ENCODE data around the gene RUNX3.
A peak's percentile ranks its signal among the peaks of the same experiment; 100 is the strongest.

RUNX3 gene

DNA sequence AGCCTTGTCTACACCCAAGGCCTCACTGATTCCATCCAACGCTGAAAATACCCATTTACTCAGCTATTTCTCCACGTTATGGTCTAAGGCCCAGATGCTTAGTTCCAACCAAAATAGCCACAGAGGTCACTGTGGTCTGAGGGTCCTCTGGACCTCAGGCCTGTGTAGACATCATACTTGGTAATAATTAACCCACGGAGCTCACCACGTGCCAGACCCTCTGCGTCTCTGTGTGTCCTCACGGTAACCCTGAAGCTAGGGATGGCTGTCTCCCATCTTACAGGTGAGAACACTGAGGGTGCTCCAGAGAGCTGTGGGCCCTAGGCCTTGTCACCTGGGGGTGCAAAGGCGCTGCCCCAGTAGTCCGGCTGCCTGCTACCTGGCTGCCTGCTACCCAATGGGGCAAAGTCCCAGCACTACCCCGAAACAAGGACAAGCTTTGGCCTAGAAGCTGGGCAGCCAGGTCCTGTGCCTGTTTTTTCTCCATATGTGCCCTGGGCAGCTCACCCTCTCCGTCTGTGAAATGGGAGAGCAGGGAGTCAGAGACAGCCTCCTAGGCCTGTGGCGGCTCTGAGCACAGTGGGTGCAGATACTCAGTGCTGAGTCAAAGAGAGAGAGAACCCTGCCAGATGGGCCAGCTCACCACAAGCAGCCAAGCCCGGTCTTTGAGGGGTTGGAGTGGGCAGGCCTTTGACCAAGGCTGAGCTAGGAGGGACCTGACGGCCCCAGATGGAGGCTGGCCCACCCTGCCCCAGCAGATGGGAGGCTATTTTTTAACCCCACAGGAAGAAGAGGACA is 17.0 kb upstream of the RUNX3 start:
- DNase-seq (ENCODE audit: low read depth) = peak; percentile 22

DNA sequence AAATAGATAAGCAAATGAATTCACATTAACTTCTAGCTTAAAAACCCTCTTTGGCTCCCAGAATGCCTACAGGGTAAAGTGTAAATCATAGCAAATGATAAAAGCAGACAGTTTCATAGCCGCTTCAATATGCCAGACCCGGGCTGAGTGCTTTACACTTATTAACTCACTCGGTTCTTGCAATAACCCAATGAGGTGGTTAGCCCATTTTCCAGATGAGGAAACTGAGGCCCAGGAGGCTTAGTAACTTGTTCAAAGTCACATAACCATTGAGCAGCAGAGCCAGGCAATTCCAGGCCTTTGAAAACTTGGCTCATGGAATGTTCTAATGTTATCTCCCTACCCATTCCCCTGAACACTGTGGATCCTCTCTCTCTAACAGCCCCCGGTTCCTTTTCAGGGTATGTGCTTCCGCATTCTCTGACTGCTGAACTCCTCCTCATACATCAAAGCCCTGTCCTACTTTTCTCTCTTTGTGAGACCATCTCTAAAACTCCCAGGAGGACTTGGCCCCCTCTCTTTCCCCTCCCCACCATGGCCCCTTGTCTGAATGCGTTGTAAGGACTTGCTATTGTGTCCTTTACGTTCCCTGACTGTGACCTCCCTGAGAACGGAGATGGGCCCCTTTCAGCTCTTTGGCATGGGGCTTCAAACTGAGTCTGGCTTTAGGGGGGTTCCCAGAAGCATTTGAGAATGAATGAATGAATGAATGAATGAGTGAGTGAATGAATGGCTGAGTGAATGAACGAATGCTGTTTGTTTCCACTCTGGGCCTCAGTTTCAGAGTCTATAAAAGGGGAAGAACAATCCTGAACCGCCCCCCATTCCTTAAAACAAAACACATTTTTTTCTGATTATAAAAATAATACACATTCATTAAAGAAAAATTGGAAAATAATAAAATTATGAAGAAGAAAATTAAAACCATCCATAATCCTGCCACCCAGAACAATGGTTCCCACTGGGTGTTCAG is 15.6 kb upstream of the RUNX3 start:
- DNase-seq (ENCODE audit: low read depth) = no peak

DNA sequence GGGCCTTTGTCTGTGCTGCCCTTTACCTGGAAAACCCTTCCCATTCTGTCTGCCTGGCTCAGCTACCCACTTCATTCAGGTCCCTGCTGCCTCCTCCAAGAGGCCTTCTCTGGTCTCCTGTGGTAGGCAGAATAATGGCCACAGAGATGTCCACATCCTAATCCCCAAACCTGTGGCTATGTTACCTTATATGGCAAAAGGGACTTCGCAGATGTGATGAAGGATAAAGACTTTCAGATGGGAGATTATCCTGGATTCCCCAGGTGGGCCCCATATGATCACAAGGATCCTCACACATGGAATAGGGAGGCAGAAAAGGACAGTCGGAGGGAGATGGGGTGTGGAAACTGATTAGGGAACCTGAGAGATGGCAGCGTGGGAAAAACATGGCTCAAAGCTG is 14.2 kb upstream of the RUNX3 start:
- DNase-seq (ENCODE audit: low read depth) = no peak

DNA sequence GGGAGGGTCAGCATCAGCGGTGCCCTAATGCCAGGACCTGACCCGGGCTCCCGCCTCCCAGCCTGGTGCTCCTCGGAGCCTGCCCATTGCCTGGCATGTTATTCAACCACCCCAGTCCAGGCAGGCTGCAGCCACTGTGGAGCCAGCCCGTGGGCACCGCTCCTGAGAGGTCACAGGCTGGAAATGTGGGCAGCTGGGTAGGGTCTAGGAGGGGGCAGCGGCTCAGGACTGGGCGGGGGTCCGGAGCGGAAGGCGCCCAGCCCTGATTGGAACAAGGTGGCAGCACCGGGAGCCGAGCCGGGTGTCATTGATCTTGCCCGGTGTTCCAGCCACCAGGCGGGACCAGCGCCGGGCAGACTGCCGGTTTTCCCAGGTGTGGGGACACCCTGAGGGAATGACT is 12.7 kb upstream of the RUNX3 start:
- DNase-seq (ENCODE audit: low read depth) = no peak

DNA sequence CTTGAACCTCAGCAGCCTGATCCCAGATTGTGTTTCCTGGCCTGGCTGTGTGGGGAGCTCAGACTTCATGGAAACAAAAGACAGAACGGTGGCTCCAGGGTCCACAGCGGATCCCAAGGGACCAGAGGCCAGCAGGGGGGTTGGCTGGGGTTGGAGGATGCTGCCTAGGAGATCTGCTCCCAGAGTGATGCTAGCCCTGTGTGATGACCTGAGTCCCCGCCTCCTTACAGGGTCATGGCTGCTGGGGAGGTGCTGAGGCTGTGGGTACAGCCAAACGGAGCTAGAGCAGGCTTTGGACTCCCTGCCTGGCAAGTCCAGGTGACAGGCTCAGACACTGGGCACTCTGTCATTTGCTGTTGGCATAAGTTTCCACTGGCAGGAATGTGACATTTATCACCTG is 11.5 kb upstream of the RUNX3 start:
- DNase-seq (ENCODE audit: low read depth) = no peak

DNA sequence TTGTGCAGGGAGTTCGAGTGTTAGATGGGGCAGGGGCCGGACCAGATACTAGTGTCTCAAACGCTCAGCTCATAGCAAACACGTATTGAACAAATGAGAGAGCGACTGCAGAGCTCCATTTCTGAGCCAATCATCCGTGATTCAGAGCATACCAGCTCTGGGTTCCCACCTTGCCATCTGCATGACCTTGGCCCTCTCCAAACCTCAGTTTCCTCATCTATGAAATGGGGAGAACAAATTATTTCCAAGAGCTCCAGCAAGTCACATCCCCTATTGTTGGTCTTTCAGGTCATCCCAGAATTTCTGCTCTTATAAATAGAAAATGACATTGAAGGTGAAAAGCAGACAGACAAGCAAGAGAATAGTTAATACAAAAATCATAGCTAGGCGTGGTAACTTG is 10.2 kb upstream of the RUNX3 start:
- no peak for DNase-seq (ENCODE audit: low read depth)

DNA sequence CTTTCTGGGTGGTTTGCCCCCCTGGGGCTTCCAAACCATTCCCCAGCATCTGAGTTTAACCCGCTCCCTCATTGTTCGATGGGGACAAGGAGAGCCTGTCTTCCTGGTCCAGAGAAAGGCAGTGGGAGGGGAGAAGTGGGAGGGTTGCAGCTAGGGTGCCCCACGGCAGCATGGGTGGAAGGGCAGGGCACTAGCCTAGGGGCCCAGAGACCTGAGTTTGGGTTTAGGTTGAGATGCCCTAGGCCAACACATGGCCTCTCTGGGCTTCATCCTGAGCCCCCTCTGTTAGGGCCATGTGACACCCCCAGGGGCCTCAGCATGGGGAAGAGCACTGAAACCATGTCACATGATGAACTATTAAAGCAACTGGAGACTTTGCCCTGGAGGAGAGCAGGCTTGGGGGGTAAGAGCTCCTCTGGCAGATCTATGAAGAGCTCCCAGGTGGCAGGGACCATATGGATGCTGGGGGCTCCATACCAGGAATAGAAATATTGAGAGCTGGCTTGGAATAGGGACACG is 9.7 kb upstream of the RUNX3 start:
- DNase-seq (ENCODE audit: low read depth) = no peak

DNA sequence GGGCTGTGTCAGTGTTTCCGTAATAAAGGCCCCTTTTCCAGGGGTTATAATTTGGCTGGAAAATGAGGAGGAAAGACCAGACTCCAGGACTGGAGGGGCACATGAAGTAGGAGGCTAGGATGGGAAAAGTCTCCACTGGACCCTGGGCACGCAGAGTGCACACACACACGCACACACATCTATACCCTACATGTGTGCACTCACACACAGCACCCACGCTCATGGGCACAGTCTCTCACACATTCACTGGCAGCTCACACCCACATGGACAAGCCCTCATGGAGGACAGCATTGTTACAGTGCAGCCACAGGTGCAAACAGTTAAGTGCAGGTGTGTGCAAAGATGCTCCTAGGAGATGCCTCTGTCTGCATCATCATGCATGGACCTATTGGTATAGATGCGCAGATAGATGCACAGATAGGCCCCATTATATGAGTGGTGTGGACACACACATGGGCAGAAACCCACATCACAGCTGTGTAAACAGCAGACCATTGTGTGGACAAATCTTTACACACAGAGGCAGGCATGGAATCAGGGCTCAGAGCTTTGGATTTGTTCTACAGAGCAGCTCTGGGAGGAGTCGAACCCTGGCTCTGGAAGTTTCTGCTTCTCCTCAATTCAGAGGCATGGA is 9.1 kb upstream of the RUNX3 start:
- no peak for DNase-seq (ENCODE audit: low read depth)

DNA sequence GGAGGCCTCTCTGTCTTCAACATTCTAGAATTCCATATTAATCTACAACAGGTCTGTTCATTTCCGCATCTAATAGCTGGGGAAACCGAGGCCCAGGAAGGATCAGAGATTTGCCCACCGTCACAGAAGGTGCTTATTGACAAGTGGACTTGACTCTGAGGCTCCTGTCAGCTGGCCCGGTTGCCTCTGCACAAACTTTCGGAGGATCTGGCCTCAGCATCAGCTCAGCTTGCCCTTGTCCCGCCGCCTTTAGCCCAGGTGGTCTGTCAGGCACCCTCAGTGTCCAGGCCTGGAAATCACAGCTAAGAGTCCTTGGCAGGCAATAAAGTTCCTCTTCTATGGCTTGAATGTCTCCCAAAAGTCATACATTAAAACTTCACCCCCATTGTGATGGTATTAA is 8.2 kb upstream of the RUNX3 start:
- no peak for DNase-seq (ENCODE audit: low read depth)

DNA sequence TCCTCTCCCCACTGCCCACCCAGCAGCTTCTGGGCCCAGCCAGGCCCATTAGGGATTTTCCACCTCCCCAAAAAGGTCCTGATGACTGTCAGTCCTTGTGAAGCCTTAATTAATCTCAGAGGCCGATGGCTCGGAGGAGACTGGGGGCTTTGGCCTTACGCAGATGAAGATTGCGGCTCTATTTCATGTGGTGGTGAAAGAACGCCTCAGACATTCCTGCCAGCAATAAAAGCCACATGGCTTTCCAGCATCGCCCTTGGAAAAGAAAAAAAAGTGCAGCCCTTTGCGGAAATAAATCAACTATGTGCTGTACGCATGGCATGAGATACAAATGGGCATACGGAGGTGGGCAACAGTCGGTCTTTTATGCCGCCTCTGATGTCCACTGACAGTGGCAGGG is 6.6 kb upstream of the RUNX3 start:
- no peak for DNase-seq (ENCODE audit: low read depth)

DNA sequence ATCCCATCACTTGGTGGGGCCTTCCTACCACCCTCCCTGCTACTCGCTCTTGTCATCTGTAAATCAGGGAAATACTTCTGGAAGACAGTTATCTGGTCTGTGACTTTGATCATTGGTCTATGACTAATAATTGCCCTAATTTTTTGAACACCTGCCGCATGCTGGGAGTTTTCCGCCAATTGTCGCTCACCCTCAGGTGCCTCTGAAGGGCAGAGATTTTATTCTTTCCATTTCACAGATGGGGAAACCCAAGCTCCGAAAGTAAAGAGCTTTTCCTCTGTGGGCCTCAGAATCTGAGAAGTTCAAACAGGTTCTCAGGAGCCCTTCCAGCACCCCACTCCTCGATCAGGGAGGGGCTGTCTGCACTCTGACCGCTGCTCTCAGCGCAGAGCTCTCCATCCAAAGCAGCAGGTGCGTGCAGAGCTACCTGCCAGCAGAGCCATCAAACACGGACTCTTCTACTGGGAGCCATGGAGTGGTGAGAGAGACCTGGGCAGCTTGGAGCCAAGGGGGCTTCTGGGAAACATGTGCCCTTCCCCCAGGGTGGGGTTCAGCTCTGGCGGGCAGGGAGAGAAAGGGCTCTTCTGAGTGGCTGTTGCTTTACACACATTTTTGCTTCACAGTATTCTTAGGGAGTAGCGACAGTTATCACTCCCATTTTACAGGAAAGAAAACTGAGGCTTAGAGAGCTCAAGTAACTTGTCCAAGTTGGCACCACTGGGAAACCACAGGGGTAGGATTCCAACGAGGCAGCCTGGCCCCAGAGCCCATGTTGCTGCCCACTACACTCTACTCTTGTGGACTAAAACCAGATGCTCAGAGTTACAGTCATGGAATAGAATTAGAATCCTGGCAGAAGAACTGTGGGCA is 5.8 kb upstream of the RUNX3 start:
- DNase-seq (ENCODE audit: low read depth) = no peak

DNA sequence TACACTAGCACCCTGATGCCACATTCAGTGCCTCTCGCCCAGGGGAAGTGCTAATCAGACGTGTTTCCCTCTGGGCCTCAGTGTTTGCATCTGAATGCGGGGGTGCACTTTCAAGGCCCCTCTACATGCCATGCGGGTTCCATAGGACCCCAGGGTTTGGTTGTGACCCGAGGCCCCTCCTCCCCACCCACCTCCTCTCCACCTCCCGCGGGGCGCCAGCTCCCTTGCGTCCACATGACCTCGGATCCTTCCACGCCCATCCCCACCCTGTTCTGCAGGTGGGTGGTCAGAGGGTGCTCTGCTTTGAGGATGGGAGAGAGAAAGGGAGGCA is 5.1 kb upstream of the RUNX3 start:
- DNase-seq (ENCODE audit: low read depth) = no peak

DNA sequence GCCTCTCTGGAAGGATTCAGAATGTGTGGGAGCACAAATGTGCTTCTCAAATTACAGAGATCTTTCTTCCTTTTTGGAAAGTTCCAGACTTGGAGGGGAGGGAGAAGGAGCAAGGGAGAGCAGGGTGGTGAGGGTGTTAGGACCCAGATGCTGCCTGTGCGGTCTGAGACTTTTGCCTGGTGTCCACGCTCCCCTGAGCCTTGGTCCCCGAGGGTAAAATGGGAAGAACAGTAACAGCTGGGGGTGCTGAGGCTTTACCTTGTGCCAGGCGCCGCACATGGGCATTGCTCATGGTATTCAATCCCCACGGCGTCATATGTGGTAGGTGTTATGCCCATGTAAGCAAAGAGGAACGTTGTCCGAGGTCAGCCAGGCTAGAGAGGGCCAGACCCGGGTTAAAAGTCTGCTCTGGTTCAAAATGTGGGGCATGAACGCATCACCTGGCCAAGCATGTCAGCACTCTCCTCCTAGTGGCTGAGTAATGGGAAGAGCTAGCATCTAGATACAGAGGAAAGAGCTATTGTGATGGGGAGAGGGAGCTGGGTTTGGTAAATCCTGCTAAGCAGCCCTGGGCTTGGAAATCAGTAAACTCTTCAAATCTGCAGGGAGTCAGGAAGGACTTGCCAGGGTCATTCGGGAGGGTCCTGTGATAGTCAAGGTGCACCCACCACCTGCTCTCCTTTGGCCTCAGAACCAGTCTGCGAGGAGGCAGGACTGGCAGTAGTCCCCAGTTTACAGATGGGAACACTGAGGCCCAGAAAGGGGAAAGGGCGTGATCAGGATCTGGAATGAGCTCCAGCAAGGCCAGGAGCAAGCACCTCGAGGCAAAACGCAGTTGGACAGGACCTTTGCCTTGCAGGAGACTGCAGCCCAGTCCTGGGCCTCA is 4.5 kb upstream of the RUNX3 start:
- no peak for DNase-seq (ENCODE audit: low read depth)

DNA sequence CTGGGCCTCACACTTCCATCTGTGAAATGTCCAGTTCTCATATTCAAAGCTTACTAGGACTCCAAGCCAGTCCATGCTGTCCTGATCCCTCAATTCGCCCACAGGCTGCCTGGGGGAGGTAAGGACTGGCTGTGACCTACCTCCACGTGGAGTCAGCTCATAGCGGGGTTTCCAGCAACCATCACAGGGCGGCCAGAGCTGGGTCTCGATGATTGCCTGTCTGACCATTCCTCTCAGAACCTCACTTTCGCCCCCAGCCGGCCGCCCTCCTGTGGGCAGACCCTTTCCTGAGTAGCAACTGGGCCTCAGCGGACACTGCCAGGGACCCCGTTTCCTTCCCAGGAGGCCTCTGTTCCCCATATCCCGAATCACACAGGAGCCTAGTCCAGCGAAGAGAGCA is 3.4 kb upstream of the RUNX3 start:
- DNase-seq (ENCODE audit: low read depth) = no peak

DNA sequence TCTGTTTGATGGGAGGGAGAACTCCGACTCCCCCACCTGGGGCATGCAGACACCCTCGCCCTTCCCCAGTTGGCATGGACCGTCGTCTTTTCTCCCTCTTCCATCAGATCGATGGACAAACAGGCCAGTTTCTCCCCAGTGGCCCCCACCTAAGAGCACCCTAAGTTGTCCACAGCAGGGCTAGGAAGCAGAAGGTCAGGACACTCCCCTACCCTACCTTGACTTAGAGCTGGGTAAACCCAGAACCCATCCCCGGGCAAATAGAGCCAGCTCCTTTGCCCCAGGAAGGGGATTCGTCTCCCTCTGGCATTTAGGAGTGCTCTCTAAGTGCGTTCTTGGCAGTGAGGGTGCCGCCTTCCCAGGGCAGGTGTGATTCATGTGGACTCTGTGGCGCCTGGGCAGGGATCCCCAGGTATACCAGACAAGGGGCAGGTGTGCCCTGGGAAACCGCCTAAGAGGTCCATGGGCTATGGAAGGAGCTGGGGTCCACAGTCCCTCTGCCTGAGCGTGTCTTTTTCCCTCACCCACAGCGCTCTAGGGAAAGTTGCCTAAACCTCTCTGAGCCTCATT is 2.7 kb upstream of the RUNX3 start:
- no peak for DNase-seq (ENCODE audit: low read depth)

DNA sequence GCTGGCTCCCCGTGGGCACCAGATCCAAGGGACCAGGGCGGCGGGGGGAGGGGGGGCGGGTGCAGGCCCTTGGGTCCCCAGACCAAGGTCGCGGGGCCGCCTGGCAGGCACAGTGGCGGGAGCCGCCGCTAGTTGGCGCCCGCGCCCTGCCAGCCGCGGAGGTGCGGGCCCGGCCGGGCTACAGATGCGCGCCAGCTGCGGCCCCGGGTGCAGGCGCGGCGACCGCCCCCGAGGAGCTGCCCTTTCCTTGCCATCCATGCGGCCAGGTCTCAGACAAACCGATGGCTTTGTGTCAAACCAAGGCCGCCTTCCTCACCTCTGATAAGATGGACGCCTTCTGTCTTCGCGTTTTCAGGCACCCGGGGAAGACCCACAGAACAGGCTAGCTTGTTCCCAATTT is 2.2 kb upstream of the RUNX3 start:
- DNase-seq (ENCODE audit: low read depth) = no peak

DNA sequence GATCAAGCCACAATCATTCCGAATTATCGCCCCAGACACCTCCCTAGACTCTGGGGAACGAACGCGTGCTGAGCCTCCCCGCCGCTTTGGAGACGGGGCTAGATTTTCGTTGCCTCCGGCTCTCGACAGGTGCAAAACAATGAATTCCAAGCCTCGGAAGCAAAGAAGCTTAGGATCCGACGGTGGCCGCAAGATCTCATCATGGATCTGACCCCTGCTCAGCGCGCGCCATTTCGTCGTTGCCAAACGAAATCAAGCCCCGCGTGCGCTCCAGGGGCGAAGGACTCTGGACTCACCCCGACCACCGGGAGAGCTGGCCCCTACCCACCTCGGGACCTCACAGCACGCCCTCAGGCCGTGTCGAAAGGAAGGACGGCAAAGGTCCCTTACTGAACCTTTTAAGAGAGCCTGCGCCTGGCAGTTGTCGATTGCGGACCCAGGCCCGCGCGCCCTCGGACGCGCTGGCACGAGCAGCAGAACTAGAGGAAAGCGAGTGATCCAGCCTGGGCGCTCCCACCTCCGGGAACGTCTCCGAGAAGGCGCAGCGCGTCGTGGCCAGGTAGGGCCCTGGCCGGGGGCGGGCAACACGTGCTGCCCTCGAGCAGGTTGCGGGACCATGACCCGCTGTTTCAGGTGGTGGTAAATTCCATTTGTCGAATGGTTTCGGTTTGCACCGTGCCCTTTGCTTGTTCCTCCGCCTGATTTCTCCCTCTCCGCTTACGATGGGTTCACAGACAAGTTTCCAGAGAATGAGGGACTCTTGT is 1.6 kb upstream of the RUNX3 start:
- DNase-seq (ENCODE audit: low read depth) = no peak

DNA sequence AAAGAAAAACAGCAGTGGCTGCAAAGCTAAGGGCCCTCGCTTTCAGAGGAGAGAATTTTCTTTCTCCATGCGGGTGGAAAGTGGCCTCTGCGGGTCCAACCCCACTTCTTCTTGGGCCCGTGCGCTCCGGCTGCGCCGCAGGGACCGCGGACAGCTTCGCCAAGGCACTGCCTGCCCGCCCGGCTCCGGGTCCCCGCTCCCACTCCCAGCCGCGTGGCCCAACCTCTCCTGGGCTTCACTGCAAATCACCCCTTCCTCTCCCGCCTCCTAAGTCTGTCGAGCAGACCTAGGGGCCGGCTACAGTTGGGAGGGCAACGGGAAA is 1.0 kb upstream of the RUNX3 start:
- no peak for DNase-seq (ENCODE audit: low read depth)

DNA sequence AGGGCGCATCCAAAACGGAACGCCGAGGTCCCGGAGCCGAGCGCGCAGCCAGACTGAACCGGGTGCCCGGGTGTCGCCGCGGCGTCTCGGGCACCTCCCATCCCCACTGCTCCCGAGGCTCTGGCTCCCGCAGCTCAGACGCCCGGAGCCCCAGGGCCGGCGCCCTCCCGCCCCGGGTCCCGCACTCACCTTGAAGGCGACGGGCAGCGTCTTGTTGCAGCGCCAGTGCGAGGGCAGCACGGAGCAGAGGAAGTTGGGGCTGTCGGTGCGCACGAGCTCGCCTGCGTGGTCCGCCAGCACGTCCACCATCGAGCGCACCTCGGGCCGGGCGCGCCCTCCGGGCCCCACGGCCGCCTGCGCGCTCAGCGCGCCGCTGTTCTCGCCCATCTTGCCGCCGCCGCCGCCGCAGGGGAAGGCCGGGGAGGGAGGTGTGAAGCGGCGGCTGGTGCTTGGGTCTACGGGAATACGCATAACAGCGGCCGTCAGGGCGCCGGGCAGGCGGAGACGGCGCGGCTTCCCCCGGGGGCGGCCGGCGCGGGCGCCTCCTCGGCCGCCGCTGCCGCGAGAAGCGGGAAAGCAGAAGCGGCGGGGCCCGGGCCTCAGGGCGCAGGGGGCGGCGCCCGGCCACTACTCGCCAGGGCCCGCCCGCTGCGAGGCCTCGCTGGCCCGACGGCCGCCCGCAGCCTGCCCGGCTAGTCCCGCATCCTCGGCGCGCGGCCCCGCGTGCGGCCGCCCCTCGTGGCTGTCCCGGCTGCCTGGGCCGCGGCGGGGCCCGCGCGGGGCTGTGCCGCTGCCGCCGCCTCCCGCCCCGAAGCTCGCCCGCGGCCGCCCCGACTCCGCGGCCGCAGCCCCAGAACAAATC is 447 bp downstream of the RUNX3 start:
- no peak for DNase-seq (ENCODE audit: low read depth)
